Thoracic aorta (tissue), 2 donors: ENCODE results near the gene DYNC1LI1. TPM values are rescaled to one million over a fixed set of nuclear protein-coding genes. Genes with fewer than 3 reads are reported as not detected.

Source experiments
- ATAC-seq: fragments of 150-250 bp; one replicate; pipeline ENCODE4 v1.8.0; 2017; ENCODE audit warnings: low read depth; ENCODE audit not compliant: insufficient number of reproducible peaks, low FRiP score
- DNase-seq: peaks from one replicate; pipeline ENCODE4 v3.0.0-alpha.2; 2020; ENCODE audit warnings: low spot score
- H3K27ac ChIP-seq, 2 donors: fragments of 200-600 bp; sonication (generic); 1 replicate in 1 of 2; 2 replicates in 1 of 2; pipeline ENCODE4 v1.5.1; 2016; ENCODE audit warnings: mild to moderate bottlenecking in 2 of 2, moderate library complexity in 2 of 2
- H3K27me3 ChIP-seq: fragments of 200-600 bp; sonication (generic); replicated peaks from 2 replicates; pipeline ENCODE4 v1.6.0; 2016; ENCODE audit warnings: mild to moderate bottlenecking; ENCODE audit not compliant: insufficient read depth
- H3K36me3 ChIP-seq: fragments of 200-600 bp; sonication (generic); one replicate; pipeline ENCODE4 v1.5.1; 2016
- H3K4me1 ChIP-seq, 2 donors: fragments of 200-600 bp; sonication (generic); 1 replicate in 1 of 2; 2 replicates in 1 of 2; pipeline versions ENCODE4 v1.5.1 to v1.6.0; 2016; ENCODE audit warnings: low read depth in 2 of 2, mild to moderate bottlenecking in 1 of 2; ENCODE audit not compliant: control insufficient read depth in 1 of 2
- H3K4me3 ChIP-seq: fragments of 200-600 bp; sonication (generic); 2 replicates; pipeline ENCODE4 v1.5.1; 2016; ENCODE audit warnings: mild to moderate bottlenecking
- H3K9me3 ChIP-seq: fragments of 200-600 bp; sonication (generic); 2 replicates; pipeline ENCODE4 v1.5.1; 2016
- CTCF ChIP-seq: fragments of 200-600 bp; sonication (generic); IDR thresholded peaks from one replicate; pipeline ENCODE4 v1.5.1; 2019; ENCODE audit warnings: antibody characterized with exemption
- total RNA-seq, 2 donors: library from RNA; depleted of rRNA; stranded (reverse); fragments of >200 nt; gene quantifications; one replicate each; pipeline versions ENCODE4 v1.1.0 to v1.2.3, GENCODE V29; 2016

DYNC1LI1 gene
- total RNA-seq, 2 donors from 2014 or later = 28.3 to 44.4 TPM

- H3K4me3 ChIP-seq = no peak overlapping the region
- ATAC-seq = no peak
These were observed 17.2 kb downstream of the DYNC1LI1 start for GRCh38 chr3:32553459-32553858.

GRCh38 chr3:32552013-32552412 is 18.6 kb downstream of the DYNC1LI1 start:
- H3K9me3 ChIP-seq = no peaks in the 10 kb centered on the region
- H3K4me1 ChIP-seq = peaks cover 4 to 5% of the 10 kb centered on the region in 2 donors
- DNase-seq (no peak), ATAC-seq (no peak)
- no peaks in the 10 kb centered on the region for H3K27me3 ChIP-seq
- H3K4me3 ChIP-seq = no peak overlapping the region
- H3K36me3 ChIP-seq = no peaks in the 10 kb centered on the region
- no peak for TF ChIP-seq CTCF
- no peak overlapping the region for H3K27ac ChIP-seq

More at GRCh38 chr3:32553459-32553858, 17.2 kb downstream of the DYNC1LI1 start:
- TF ChIP-seq CTCF = no peak
- no peak for DNase-seq
- Histone ChIP-seq H3K4me1 (peaks cover 5 to 8% of the 10 kb centered on the region in 2 donors), H3K27me3 (no peaks in the 10 kb centered on the region), H3K36me3 (no peaks in the 10 kb centered on the region), H3K9me3 (no peaks in the 10 kb centered on the region), H3K27ac (no peak overlapping the region)

GRCh38 chr3:32551496-32551895 is 19.2 kb downstream of the DYNC1LI1 start:
- H3K4me1 ChIP-seq = peaks cover 4 to 5% of the 10 kb centered on the region in 2 donors
- H3K36me3 ChIP-seq = no peaks in the 10 kb centered on the region
- no peak overlapping the region for H3K4me3 ChIP-seq
- no peak for ATAC-seq
- DNase-seq = no peak
- H3K9me3 ChIP-seq = no peaks in the 10 kb centered on the region
- no peak for TF ChIP-seq CTCF
- no peak overlapping the region for H3K27ac ChIP-seq
- no peaks in the 10 kb centered on the region for H3K27me3 ChIP-seq

GRCh38 chr3:32551087-32551486 is 19.6 kb downstream of the DYNC1LI1 start:
- no peaks in the 10 kb centered on the region for H3K36me3 ChIP-seq
- no peaks in the 10 kb centered on the region for H3K27me3 ChIP-seq
- H3K27ac ChIP-seq = no peak overlapping the region
- H3K4me1 ChIP-seq = peaks cover 4 to 5% of the 10 kb centered on the region in 2 donors
- no peak for DNase-seq
- no peak overlapping the region for H3K4me3 ChIP-seq
- ATAC-seq = no peak
- no peaks in the 10 kb centered on the region for H3K9me3 ChIP-seq
- no peak for TF ChIP-seq CTCF

GRCh38 chr3:32545305-32545704 is 25.4 kb downstream of the DYNC1LI1 start:
- DNase-seq (no peak), ATAC-seq (no peak)
- Histone ChIP-seq H3K27ac (no peak overlapping the region), H3K4me1 (peaks cover 3 to 15% of the 10 kb centered on the region in 2 donors), H3K27me3 (no peaks in the 10 kb centered on the region), H3K4me3 (no peak overlapping the region), H3K9me3 (no peaks in the 10 kb centered on the region), H3K36me3 (no peaks in the 10 kb centered on the region)
- TF ChIP-seq CTCF = no peak
